ENCODE results near the gene HS3ST4. TPM values are rescaled to one million over a fixed set of nuclear protein-coding genes. Genes with fewer than 3 reads are reported as not detected.

The HS3ST4 gene
- total RNA-seq, 1 donor from 2014 or later = 1.5 TPM

- TF ChIP-seq POLR2AphosphoS5 (IDR thresholded peaks at IDR 0.05; ENCODE audit: insufficient read depth in 1 of 2, low read depth in 1 of 2) = no peak
- no peak for TF ChIP-seq POLR2A (IDR thresholded peaks at IDR 0.05)
- TF ChIP-seq CTCF (IDR thresholded peaks at IDR 0.05) = no peak
- H3K27me3 ChIP-seq = no peaks in the 10 kb centered on the region
- intact Hi-C loops (cut with DNase I) = no loop called here
- no peak overlapping the region for H3K27ac ChIP-seq
- no peaks in the 10 kb centered on the region for H3K36me3 ChIP-seq
- H3K4me1 ChIP-seq = no peaks in the 10 kb centered on the region
- DNase-seq (ENCODE audit: extremely low spot score in 2 of 2) = no peak
- no peaks in the 10 kb centered on the region for H3K9me3 ChIP-seq
- no peak overlapping the region for H3K4me3 ChIP-seq
Observed at GRCh38 chr16:25796239-25796638, 104.5 kb downstream of the HS3ST4 start.

GRCh38 chr16:25798065-25798464 lies 106.3 kb downstream of the HS3ST4 start:
- H3K9me3 ChIP-seq = no peaks in the 10 kb centered on the region
- no peak overlapping the region for H3K27ac ChIP-seq
- no peaks in the 10 kb centered on the region for H3K27me3 ChIP-seq
- no peak for DNase-seq (ENCODE audit: extremely low spot score in 2 of 2)
- intact Hi-C loops (cut with DNase I) = no loop called here
- no peaks in the 10 kb centered on the region for H3K4me1 ChIP-seq
- no peak overlapping the region for H3K4me3 ChIP-seq
- no peaks in the 10 kb centered on the region for H3K36me3 ChIP-seq
- no peak for TF ChIP-seq POLR2AphosphoS5 (IDR thresholded peaks at IDR 0.05; ENCODE audit: insufficient read depth in 1 of 2, low read depth in 1 of 2)
- TF ChIP-seq CTCF (IDR thresholded peaks at IDR 0.05) = no peak
- TF ChIP-seq POLR2A (IDR thresholded peaks at IDR 0.05) = no peak

- DNase-seq (ENCODE audit: extremely low spot score in 2 of 2) = no peak
- no peak overlapping the region for H3K4me3 ChIP-seq
- intact Hi-C loops (cut with DNase I) = no loop called here
- H3K27ac ChIP-seq = no peak overlapping the region
- no peaks in the 10 kb centered on the region for H3K36me3 ChIP-seq
- H3K27me3 ChIP-seq = no peaks in the 10 kb centered on the region
- no peak for TF ChIP-seq CTCF (IDR thresholded peaks at IDR 0.05)
- no peak for TF ChIP-seq POLR2AphosphoS5 (IDR thresholded peaks at IDR 0.05; ENCODE audit: insufficient read depth in 1 of 2, low read depth in 1 of 2)
- no peak for TF ChIP-seq POLR2A (IDR thresholded peaks at IDR 0.05)
- H3K9me3 ChIP-seq = no peaks in the 10 kb centered on the region
- H3K4me1 ChIP-seq = no peaks in the 10 kb centered on the region
Observed at GRCh38 chr16:25799816-25800215, 108.1 kb downstream of the HS3ST4 start.

- H3K4me3 ChIP-seq = no peak overlapping the region
- H3K27me3 ChIP-seq = no peaks in the 10 kb centered on the region
- no peaks in the 10 kb centered on the region for H3K4me1 ChIP-seq
- no peaks in the 10 kb centered on the region for H3K9me3 ChIP-seq
- no peak for DNase-seq (ENCODE audit: extremely low spot score in 2 of 2)
- no peaks in the 10 kb centered on the region for H3K36me3 ChIP-seq
- TF ChIP-seq CTCF (IDR thresholded peaks at IDR 0.05) (no peak), POLR2AphosphoS5 (IDR thresholded peaks at IDR 0.05; ENCODE audit: insufficient read depth in 1 of 2, low read depth in 1 of 2) (no peak), POLR2A (IDR thresholded peaks at IDR 0.05) (no peak)
- intact Hi-C loops (cut with DNase I) = no loop called here
- no peak overlapping the region for H3K27ac ChIP-seq
Observed at GRCh38 chr16:25812215-25812614, 120.5 kb downstream of the HS3ST4 start.

- Histone ChIP-seq H3K9me3 (no peaks in the 10 kb centered on the region), H3K4me3 (no peak overlapping the region)
Observed at GRCh38 chr16:25817295-25817694, 125.5 kb downstream of the HS3ST4 start.

More at GRCh38 chr16:25817295-25817694, 125.5 kb downstream of the HS3ST4 start:
- intact Hi-C loops (cut with DNase I) = no loop called here
- H3K36me3 ChIP-seq = no peaks in the 10 kb centered on the region
- no peak for DNase-seq (ENCODE audit: extremely low spot score in 2 of 2)
- TF ChIP-seq CTCF (IDR thresholded peaks at IDR 0.05) = no peak
- TF ChIP-seq POLR2AphosphoS5 (IDR thresholded peaks at IDR 0.05; ENCODE audit: insufficient read depth in 1 of 2, low read depth in 1 of 2) = no peak
- no peak for TF ChIP-seq POLR2A (IDR thresholded peaks at IDR 0.05)
- H3K27ac ChIP-seq = no peak overlapping the region
- no peaks in the 10 kb centered on the region for H3K4me1 ChIP-seq
- H3K27me3 ChIP-seq = no peaks in the 10 kb centered on the region

All from vagina (tissue), 2 donors.